Neural cell (in vitro differentiated cells): Measurements from ENCODE around the gene VEPH1.

Source experiments
- CTCF ChIP-seq: fragments of 450-650 bp; IDR thresholded peaks from 2 replicates; pipeline ENCODE4 v1.5.1; 2014; ENCODE audit warnings: antibody characterized with exemption, mild to moderate bottlenecking, moderate library complexity; ENCODE audit not compliant: poor library complexity, severe bottlenecking
- EZH2 ChIP-seq: fragments of 200-600, 300-800 bp; shearing (Covaris generic), sonication (generic); IDR thresholded peaks from 2 replicates; pipeline ENCODE4 v1.6.1; 2014; ENCODE audit warnings: antibody characterized with exemption, low read length, borderline replicate concordance, mild to moderate bottlenecking; ENCODE audit not compliant: insufficient read depth, poor library complexity, severe bottlenecking
- RAD21 ChIP-seq: fragments of 450-650 bp; conservative IDR thresholded peaks from 2 replicates; pipeline ENCODE4 v1.6.1; 2014; ENCODE audit warnings: antibody characterized with exemption, mild to moderate bottlenecking, moderate library complexity
- SMC3 ChIP-seq: fragments of 450-650 bp; conservative IDR thresholded peaks from 2 replicates; pipeline ENCODE4 v1.6.1; 2014; ENCODE audit warnings: antibody characterized with exemption, mild to moderate bottlenecking, moderate library complexity; ENCODE audit not compliant: poor library complexity

DNA sequence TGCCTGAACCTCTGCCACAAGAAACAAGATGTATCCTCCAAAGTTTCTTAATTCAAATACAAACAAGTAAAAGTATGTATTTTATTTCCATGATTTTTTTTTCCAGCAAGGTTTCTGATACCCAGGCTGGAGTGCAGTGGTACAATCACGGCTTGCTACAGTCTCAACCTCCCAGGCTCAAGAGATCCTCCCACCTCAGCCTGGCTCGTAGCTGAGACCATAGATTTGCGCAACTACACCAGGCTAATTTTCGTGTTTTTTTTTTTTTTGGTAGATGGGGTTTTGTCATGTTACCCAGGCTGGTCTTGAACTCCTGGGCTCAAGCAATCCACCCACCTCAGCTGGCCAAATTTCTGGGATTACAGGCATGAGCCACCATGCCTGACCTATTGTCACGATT is 12.2 kb upstream of the VEPH1 start:
- no peak for TF ChIP-seq RAD21
- TF ChIP-seq CTCF, result no peak
- no peak for TF ChIP-seq EZH2
- no peak for TF ChIP-seq SMC3
